Lower leg skin (tissue), 3 donors: ENCODE results near the gene CLEC17A.

Experiments used
- POLR2A ChIP-seq, 2 donors: fragments of 450-650 bp; IDR thresholded peaks; one replicate each; pipeline ENCODE4 v1.6.1; 2016 to 2017; ENCODE audit warnings: antibody characterized with exemption in 2 of 2, mild to moderate bottlenecking in 1 of 2, moderate library complexity in 1 of 2
- TF ChIP-seq, protein P1 (sequence below), 3 donors: fragments of 450-650 bp; IDR thresholded peaks; one replicate each; pipeline ENCODE4 v1.5.1; 2016; ENCODE audit warnings: antibody characterized with exemption in 3 of 3, mild to moderate bottlenecking in 3 of 3, moderate library complexity in 2 of 3

GRCh38 chr19:14550201-14550754 is 32.6 kb upstream of the CLEC17A start:
- TF ChIP-seq, protein P1, sequence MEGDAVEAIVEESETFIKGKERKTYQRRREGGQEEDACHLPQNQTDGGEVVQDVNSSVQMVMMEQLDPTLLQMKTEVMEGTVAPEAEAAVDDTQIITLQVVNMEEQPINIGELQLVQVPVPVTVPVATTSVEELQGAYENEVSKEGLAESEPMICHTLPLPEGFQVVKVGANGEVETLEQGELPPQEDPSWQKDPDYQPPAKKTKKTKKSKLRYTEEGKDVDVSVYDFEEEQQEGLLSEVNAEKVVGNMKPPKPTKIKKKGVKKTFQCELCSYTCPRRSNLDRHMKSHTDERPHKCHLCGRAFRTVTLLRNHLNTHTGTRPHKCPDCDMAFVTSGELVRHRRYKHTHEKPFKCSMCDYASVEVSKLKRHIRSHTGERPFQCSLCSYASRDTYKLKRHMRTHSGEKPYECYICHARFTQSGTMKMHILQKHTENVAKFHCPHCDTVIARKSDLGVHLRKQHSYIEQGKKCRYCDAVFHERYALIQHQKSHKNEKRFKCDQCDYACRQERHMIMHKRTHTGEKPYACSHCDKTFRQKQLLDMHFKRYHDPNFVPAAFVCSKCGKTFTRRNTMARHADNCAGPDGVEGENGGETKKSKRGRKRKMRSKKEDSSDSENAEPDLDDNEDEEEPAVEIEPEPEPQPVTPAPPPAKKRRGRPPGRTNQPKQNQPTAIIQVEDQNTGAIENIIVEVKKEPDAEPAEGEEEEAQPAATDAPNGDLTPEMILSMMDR (IDR thresholded peaks at IDR 0.05): no peak
- no peak for TF ChIP-seq POLR2A (IDR thresholded peaks at IDR 0.05)
